ENCODE measurements around the gene ZNF18. TPM values are rescaled to one million over a fixed set of nuclear protein-coding genes. Genes with fewer than 3 reads are reported as not detected.

ZNF18 gene
- total and polyA plus RNA-seq, 2 experiments from 2014 or later: 7.9 to 11.3 TPM

DNA sequence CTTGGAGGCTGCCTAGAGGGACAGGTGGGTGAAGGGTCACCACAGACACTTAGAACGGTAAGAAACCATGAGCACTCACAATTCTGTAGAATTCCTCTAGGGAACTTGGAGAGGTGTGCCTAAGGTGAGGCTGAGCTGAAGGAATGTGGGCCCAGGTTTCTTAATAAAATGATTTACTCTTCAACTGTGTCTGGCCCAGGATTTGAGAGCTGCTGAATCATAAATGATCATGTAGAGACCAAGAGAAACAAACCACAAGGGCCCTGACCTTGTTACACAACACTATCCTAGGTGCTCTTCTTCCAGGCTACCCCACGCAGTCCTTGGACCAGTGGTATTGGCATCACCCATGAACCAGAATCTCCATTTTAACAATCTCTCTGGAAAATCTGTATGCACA, 27.7 kb downstream of the ZNF18 start:
- H2AFZ ChIP-seq: no peak overlapping the region
- TF ChIP-seq EZH2phosphoT487 (IDR thresholded peaks at IDR 0.05; ENCODE audit: insufficient read depth, low read depth) (no peak), EZH2 (IDR thresholded peaks at IDR 0.05; ENCODE audit: insufficient read depth, poor library complexity, severe bottlenecking) (no peak)
- DNase-seq: no peak
- no peaks in the 10 kb centered on the region for H3K9me2 ChIP-seq (ENCODE audit: insufficient read depth)
- 72 to 83% methylated on average over 2 of the region's 2 CpGs for WGBS, 2 experiments (ENCODE audit: low coverage in 1 of 2, low lambda C conversion rate in 2 of 2, missing lambda C conversion rate in 2 of 2)
- H3K27me3 ChIP-seq (replicated peaks; ENCODE audit: insufficient read depth): no peaks in the 10 kb centered on the region
- no peaks in the 10 kb centered on the region for H3K36me3 ChIP-seq (ENCODE audit: low read depth)
- H3K79me2 ChIP-seq (ENCODE audit: insufficient read depth): no peaks in the 10 kb centered on the region
- H3K4me2 ChIP-seq (ENCODE audit: unreplicated experiment): no peak overlapping the region
- no peak overlapping the region for H3K9ac ChIP-seq
- no peak overlapping the region for H3K27ac ChIP-seq
- H3K4me1 ChIP-seq (ENCODE audit: insufficient read depth): no peaks in the 10 kb centered on the region
- in situ Hi-C loops (cut with MboI): loop anchor here (25.0 kb wide), 1 partner anchor 1332 kb away; no protein-coding TSS in a partner anchor
- H4K20me1 ChIP-seq (ENCODE audit: insufficient read depth): no peaks in the 10 kb centered on the region
- H3K9me3 ChIP-seq (ENCODE audit: low read depth): no peaks in the 10 kb centered on the region
- no peaks in the 10 kb centered on the region for H3F3A ChIP-seq (ENCODE audit: insufficient read depth)
- no peak overlapping the region for H3K4me3 ChIP-seq

DNA sequence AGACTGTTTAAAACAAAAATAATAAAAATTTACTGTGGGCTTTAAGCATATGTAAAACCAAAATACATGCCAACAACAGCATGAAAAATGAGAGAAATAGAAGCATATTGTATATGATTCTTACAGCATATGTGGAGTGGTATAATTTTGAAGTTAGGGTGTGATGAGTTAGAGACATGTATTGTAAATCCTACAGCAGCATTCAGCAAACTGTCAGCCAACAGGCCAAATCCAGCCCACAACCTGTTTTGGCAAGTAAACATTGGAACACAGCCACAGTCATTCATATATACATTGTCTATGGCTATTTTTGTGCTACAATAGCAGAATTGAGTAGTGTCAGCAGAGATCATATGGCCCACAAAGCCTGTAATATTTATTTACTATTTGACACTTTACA, 42.3 kb downstream of the ZNF18 start:
- in situ Hi-C loops (cut with MboI): loop anchor here (25.0 kb wide), 1 partner anchor 1318 kb away; no protein-coding TSS in a partner anchor
- Histone ChIP-seq H3F3A (ENCODE audit: insufficient read depth) (no peaks in the 10 kb centered on the region), H3K4me1 (ENCODE audit: insufficient read depth) (no peaks in the 10 kb centered on the region), H3K4me2 (ENCODE audit: unreplicated experiment) (no peak overlapping the region), H3K79me2 (ENCODE audit: insufficient read depth) (no peaks in the 10 kb centered on the region), H4K20me1 (ENCODE audit: insufficient read depth) (no peaks in the 10 kb centered on the region), H3K4me3 (no peak overlapping the region), H2AFZ (no peak overlapping the region), H3K27ac (no peak overlapping the region), H3K27me3 (replicated peaks; ENCODE audit: insufficient read depth) (no peaks in the 10 kb centered on the region), H3K36me3 (ENCODE audit: low read depth) (0 out of 2 replicates have a peak, but pooled peaks cover 4% of the 10 kb centered on the region), H3K9ac (no peak overlapping the region), H3K9me3 (ENCODE audit: low read depth) (peaks cover 2% of the 10 kb centered on the region), H3K9me2 (ENCODE audit: insufficient read depth) (no peaks in the 10 kb centered on the region; the same call in 1 of the 2 replicates)
- no peak for TF ChIP-seq EZH2phosphoT487 (IDR thresholded peaks at IDR 0.05; ENCODE audit: insufficient read depth, low read depth)
- no peak for TF ChIP-seq EZH2 (IDR thresholded peaks at IDR 0.05; ENCODE audit: insufficient read depth, poor library complexity, severe bottlenecking)
- DNase-seq: no peak

- 0 out of 2 replicates have a peak, but pooled peaks cover 3% of the 10 kb centered on the region for H3K4me1 ChIP-seq (ENCODE audit: insufficient read depth)
- no peaks in the 10 kb centered on the region for H3F3A ChIP-seq (ENCODE audit: insufficient read depth)
- WGBS, 2 experiments (ENCODE audit: low coverage in 1 of 2, low lambda C conversion rate in 2 of 2, missing lambda C conversion rate in 2 of 2): 43 to 79% methylated on average over 1 of the region's 1 CpG
- no peaks in the 10 kb centered on the region for H3K79me2 ChIP-seq (ENCODE audit: insufficient read depth)
- in situ Hi-C loops (cut with MboI): loop anchor here (25.0 kb wide), 1 partner anchor 1317 kb away; no protein-coding TSS in a partner anchor
- H3K27ac ChIP-seq: no peak overlapping the region
- no peak overlapping the region for H3K4me3 ChIP-seq
- no peaks in the 10 kb centered on the region; the same call in 1 of the 2 replicates for H3K9me2 ChIP-seq (ENCODE audit: insufficient read depth)
- no peak for TF ChIP-seq EZH2 (IDR thresholded peaks at IDR 0.05; ENCODE audit: insufficient read depth, poor library complexity, severe bottlenecking)
- TF ChIP-seq EZH2phosphoT487 (IDR thresholded peaks at IDR 0.05; ENCODE audit: insufficient read depth, low read depth): no peak
- H3K27me3 ChIP-seq (replicated peaks; ENCODE audit: insufficient read depth): no peaks in the 10 kb centered on the region
- no peak for DNase-seq
- no peak overlapping the region for H2AFZ ChIP-seq
- H4K20me1 ChIP-seq (ENCODE audit: insufficient read depth): no peaks in the 10 kb centered on the region
- H3K4me2 ChIP-seq (ENCODE audit: unreplicated experiment): no peak overlapping the region
- H3K9me3 ChIP-seq (ENCODE audit: low read depth): peaks cover 2% of the 10 kb centered on the region
- H3K9ac ChIP-seq: no peak overlapping the region
- H3K36me3 ChIP-seq (ENCODE audit: low read depth): 0 out of 2 replicates have a peak, but pooled peaks cover 4% of the 10 kb centered on the region
These were observed 43.4 kb downstream of the ZNF18 start for GRCh38 chr17:11953924-11954323.

DNA sequence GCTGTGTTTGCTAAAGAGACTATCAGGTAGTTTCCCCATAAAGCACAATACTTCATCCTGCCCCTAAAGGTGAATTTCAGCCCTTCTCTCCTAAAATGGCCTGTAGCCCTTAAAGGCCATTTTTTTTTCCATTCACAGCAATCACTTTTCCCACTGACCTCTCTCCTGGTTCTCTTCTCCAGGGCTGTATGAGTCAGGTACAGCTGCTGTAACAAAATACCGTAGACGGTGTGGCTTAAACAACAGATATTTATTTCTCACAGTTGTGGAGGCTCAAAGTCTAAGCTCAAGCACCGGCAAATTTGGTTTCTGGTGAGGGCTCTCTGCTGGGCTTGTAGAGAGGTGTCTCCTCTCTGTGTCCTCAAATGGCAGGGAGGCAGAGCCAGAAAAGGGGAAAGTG, 44.7 kb downstream of the ZNF18 start:
- Histone ChIP-seq H3K4me1 (ENCODE audit: insufficient read depth) (0 out of 2 replicates have a peak, but pooled peaks cover 6% of the 10 kb centered on the region), H3K79me2 (ENCODE audit: insufficient read depth) (no peaks in the 10 kb centered on the region), H3K27me3 (replicated peaks; ENCODE audit: insufficient read depth) (no peaks in the 10 kb centered on the region), H3K9me2 (ENCODE audit: insufficient read depth) (no peaks in the 10 kb centered on the region), H3K36me3 (ENCODE audit: low read depth) (0 out of 2 replicates have a peak, but pooled peaks cover 4% of the 10 kb centered on the region), H3K4me2 (ENCODE audit: unreplicated experiment) (no peak overlapping the region), H3K9ac (no peak overlapping the region), H3K4me3 (no peak overlapping the region), H2AFZ (no peak overlapping the region), H4K20me1 (ENCODE audit: insufficient read depth) (no peaks in the 10 kb centered on the region), H3K27ac (no peak overlapping the region), H3K9me3 (ENCODE audit: low read depth) (peaks cover 2% of the 10 kb centered on the region), H3F3A (ENCODE audit: insufficient read depth) (no peaks in the 10 kb centered on the region)
- no peak for DNase-seq
- TF ChIP-seq EZH2phosphoT487 (IDR thresholded peaks at IDR 0.05; ENCODE audit: insufficient read depth, low read depth) (no peak), EZH2 (IDR thresholded peaks at IDR 0.05; ENCODE audit: insufficient read depth, poor library complexity, severe bottlenecking) (no peak)
- in situ Hi-C loops (cut with MboI): loop anchor here (25.0 kb wide), 1 partner anchor 1315 kb away; no protein-coding TSS in a partner anchor
- WGBS, 2 experiments (ENCODE audit: low coverage in 1 of 2, low lambda C conversion rate in 2 of 2, missing lambda C conversion rate in 2 of 2): 95 to 100% methylated on average over 3 of the region's 3 CpGs
